GM19324 (cell line): ENCODE data around the gene DNAH14.
"Not testable (repeated sequence)": the region's sequence is repeated elsewhere in the genome, so short reads cannot be mapped to it uniquely, and the experiment has no call there.

ENCODE experiments used
- ATAC-seq: cut with Tn5 transposase; IDR thresholded peaks from one replicate; pipeline ENCODE4 v1.9.1; 2021; ENCODE audit warnings: mild to moderate bottlenecking, moderate library complexity; ENCODE audit not compliant: unreplicated experiment, low FRiP score

DNAH14 gene

DNA sequence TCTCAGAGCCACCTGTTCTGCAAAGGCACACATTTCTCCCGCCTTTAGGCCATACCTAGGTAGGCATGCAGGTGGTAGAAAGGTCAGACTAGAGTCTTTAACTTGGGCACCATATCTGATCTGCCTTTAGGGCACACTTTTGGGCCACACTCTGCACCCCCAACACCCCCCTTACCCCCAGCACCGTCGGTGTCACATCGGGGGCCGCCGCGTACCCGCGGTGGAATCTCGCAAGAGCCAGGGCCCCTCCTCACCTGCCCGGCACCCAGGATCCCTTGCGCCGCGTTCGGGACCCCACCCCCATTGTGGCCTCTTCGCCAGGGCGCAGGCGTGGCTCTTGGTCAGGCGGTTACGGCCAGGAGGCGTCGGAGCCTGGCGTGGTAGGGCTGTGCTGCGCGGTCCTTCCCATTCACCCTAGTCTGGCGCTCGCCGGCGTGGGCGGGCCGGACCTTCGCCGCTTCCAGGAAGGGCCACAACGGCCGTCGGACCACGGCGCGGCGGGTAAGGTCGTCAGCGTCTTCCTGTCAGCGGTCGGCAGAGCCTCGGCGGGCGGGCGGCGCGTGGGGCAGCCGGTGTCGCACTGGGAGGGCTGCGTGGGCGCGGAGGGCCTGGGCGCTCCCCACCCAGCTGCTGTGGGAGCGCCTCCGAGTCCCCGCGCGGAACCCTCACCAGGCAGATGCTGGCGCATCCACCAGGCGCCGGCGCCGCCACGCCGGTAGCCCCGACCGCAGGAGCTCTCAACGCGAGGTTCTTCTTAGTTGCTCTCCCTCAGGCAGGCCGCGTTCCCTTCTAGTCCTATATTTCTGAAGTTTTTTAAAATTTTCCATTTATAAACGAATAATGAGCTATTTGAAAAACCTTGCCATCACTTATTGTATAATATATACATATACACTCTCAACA is at the start of gene DNAH14:
TSS of gene DNAH14 (plus strand) at position 341 of the 903 bp plus-strand sequence. CDS start 23,028 bp downstream, outside the sequence.
- ATAC-seq: no peak

GRCh38 chr1:224880593-224881307 is 48.7 kb upstream of the DNAH14 start:
- ATAC-seq: no peak

- ATAC-seq: not testable (repeated sequence)
These were observed 48.2 kb upstream of the DNAH14 start for GRCh38 chr1:224881308-224881692.

- ATAC-seq: no peak
These were observed 47.7 kb upstream of the DNAH14 start for GRCh38 chr1:224881762-224882211.

GRCh38 chr1:224882264-224882663 is 47.2 kb upstream of the DNAH14 start:
- no peak for ATAC-seq

DNA sequence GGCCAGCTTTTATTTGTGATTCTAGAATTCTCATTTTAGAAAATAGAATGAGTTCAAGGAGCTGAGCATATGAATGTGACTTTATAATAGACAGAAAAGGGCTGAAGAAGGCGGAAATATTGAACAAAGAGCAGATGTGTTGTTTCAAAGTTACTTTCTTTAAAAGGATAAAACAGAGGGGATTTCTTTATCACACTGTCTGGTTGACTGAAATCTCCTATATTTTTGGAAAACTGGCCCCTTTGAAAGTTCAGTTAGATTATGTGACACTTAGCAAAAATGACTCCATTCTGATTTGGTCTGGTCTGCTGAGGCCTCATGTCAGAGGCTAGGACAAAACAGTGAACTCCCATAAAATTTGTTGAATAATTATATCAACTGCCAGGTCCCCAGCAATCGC is 46.4 kb upstream of the DNAH14 start:
- ATAC-seq: no peak

- no peak for ATAC-seq
These were observed 45.1 kb upstream of the DNAH14 start for GRCh38 chr1:224884361-224884801.

- ATAC-seq: not testable (repeated sequence)
These were observed 44.1 kb upstream of the DNAH14 start for GRCh38 chr1:224885376-224885775.

DNA sequence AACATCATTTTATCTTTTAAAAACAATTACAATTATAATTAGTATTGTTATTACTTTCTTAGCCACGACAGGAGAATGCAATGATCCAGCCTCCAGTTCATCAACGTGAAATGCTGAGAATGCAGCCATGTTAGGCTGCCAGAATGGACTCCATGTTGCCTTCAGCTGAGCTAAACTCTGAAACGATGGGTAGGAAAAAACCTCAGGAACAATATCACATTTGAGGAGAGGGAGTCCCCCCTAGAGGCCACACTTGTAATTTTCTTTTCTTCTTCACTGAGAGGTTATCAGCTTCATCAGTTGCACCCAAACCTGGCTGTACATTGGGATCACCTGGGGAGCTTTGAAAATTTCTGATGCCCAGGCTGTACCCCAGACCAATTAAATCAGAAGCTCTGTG is 34.6 kb upstream of the DNAH14 start:
- ATAC-seq: no peak

GRCh38 chr1:224896130-224896781 is 33.2 kb upstream of the DNAH14 start:
- no peak for ATAC-seq

DNA sequence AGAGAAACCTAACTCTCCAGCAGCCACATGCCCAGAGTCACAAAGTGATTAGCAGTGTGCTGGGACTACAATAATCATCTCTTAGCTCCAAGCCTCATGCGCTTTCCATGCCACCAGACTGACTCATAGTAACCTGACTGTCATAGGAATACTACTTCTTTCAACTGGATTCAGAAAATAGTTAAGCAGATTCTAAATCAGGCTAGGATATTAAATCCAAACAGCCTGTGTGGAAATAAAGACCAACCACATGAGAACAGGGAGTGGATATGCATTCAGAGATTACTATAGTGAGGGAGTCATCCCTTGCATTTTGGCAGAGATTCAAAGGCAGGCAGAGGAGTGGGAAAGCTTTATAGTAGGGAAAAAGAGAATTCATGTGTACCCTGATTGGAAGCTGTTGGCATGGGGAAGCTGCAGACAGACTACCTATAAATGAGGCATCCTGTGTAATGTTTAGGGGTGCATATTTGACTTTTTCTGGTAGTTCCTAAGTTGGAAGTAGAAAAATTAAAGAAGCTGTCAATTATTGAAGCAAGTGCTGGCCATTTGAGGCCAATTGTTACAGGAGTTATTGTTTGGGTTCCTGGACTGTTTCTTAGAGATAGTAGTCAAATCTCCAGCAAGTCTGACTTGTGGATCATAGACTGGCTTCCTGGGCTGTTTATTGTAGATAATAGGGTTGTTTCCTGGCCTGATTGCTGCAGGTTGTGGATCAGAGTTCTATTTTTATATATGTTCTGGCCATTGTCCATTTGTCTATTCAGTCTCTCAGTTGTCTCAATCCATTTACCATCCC is 31.7 kb upstream of the DNAH14 start:
- no peak for ATAC-seq

GRCh38 chr1:224898937-224899336 is 30.5 kb upstream of the DNAH14 start:
- ATAC-seq: no peak

DNA sequence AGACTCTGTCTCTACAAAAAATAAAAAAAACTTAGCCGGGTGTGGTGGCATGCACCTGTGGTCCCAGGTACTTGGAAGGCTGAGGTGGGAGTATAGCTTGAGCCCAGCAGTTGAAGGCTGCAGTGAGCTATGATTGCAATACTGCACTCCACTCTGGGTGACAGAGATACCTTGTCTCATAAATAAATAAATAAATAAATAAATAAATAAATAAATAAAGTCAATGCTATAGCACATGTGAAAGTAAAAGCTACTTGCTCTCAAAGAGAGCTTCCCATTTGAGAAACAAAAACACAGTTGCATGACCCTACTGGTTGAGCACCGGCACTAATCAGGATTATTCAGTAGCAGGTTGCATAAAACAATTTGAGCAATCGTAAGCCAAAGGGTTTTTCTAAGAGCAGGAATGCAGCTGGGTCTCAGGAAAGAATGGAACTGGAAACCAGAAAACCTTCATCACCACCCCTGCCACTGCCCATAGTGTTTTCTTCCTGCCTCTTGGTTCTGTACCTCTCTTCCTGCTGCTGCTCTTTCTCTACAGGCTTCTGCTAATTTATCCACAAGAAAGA is 29.3 kb upstream of the DNAH14 start:
- ATAC-seq: no peak

- ATAC-seq: no peak
These were observed 28.2 kb upstream of the DNAH14 start for GRCh38 chr1:224901087-224901810.

DNA sequence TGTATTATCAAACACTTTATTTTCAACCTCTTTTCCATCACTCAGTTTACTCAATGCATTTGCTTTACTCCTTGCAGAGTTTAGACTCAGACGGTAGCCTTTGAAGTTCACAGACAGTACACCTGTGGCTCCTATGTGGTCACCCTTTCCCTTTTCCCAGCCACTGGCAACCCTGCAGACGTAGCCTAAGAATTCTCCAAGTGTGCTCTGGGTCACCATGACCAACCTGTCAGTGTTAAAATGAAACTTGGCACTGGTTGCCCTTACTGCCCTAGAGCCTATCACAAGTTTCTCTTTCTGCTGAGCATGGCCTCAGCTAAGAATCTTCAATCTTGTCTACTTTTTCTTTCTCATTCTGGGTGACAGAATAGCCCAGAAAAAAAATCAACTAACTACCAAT is 25.5 kb upstream of the DNAH14 start:
- ATAC-seq: no peak

DNA sequence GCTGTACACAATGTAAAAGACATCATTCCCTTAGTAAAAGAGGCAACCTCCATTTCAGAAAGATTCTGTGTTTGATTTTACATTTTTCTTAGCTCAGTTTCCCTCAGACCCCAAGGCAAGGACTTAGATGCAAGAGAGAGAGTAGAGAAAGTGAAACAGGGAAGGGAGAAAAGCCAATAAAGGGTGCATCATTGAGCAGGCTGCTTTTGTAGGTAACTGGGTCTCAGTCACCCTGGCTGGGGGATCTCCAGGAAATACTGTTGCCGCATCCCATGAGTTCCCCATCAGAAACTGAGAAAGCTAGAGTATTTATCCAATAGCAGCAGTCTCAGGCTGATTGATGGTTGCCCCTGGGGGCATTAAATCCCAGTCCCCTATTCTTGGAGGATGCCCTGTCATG is 23.1 kb upstream of the DNAH14 start:
- ATAC-seq: no peak

DNA sequence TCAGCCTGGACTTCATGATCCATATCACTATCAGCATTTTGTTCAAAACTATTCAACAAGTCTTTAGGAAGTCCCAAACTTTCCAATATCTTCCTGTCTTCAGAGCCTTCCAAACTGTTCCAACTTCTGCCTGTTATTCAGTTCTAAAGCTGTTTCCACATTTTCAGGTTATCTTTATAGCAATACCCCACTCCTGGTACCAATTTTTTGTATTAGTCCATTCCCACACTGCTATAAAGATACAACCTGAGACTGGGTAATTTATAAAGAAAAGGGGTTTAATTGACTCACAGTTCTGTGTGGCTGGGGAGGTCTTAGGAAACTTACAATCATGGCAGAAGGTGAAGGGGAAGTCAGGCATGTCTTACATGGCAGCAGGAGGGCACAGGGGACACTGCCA is 18.3 kb upstream of the DNAH14 start:
- ATAC-seq: no peak

DNA sequence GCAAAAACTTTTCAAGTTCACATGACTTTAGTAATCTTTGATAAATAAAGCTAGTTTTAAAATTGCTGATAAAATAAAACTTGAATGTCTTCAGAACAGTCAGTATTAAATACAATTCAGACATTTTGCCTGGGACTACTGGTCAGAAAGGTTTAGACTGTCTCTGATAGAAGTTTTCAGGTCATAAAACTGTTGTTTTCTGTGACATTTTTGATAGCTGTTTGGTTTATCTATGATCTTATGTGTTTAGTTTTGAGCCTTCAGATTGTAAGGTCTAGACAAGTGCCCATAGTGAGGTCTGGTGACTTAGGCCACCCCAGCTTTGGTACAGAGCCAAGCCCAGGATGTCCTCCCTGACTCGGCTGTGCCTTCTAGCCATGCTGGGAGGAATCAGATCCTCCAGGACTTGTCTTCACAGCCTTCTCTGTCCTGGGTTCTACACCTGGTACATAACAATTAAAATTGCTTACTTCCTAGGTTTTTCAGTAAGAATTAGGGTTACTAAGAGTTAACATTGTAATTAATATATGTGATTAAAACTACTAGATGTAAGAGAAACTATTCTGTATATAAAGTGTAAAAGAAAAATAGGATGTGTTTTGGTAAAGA is 15.1 kb upstream of the DNAH14 start:
- ATAC-seq: no peak

DNA sequence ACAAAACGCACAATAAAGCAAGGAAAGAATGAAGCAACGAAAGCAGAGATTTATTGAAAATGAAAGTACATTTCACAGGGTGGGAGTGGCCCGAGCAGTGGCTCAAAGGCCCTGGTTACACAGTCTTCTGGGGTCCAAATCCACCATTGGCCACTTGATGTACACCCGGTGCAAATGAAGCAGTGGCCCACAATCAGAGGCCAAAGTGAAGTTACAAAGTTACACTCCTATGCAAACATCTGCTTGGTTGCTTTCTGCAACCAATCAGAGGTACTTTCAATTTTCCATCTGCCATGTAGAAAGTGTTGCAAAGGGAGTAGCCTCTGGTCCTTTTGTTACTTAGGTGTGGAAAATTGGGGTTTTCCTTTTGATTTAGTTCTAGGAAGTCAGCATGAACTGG is 10.0 kb upstream of the DNAH14 start:
- ATAC-seq: no peak
